Measurements from ENCODE around the gene PTPN6.

The PTPN6 gene

GRCh38 chr12:6923003-6923732 lies 28.0 kb upstream of the PTPN6 start:
- DNase-seq: no peak

GRCh38 chr12:6923851-6924250 lies 27.3 kb upstream of the PTPN6 start:
- no peak for DNase-seq

- DNase-seq: no peak
Observed at GRCh38 chr12:6925239-6925539, 26.0 kb upstream of the PTPN6 start.

GRCh38 chr12:6925540-6926279 lies 25.4 kb upstream of the PTPN6 start:
- no peak for DNase-seq

- no peak for DNase-seq
Observed at GRCh38 chr12:6927379-6928021, 23.7 kb upstream of the PTPN6 start, which contains the start of gene ATN1. TSS of gene ATN1 (plus strand) at chr12:6927959. CDS start at chr12:6934002, 6,043 bp downstream.

GRCh38 chr12:6928022-6928702 lies 23.0 kb upstream of the PTPN6 start:
- DNase-seq: no peak

- no peak for DNase-seq
Observed at GRCh38 chr12:6928703-6929407, 22.3 kb upstream of the PTPN6 start.

- no peak for DNase-seq
Observed at GRCh38 chr12:6929466-6930452, 21.4 kb upstream of the PTPN6 start.

GRCh38 chr12:6932766-6933165 lies 18.4 kb upstream of the PTPN6 start:
- DNase-seq: no peak

GRCh38 chr12:6934110-6934509 lies 17.0 kb upstream of the PTPN6 start:
- DNase-seq: no peak

GRCh38 chr12:6935371-6936193 lies 15.6 kb upstream of the PTPN6 start:
- no peak for DNase-seq

GRCh38 chr12:6936194-6936635 lies 14.9 kb upstream of the PTPN6 start:
- no peak for DNase-seq

GRCh38 chr12:6936636-6937480 lies 14.3 kb upstream of the PTPN6 start:
- DNase-seq: no peak

- DNase-seq: peak; percentile 79 to 83
Observed at GRCh38 chr12:6937481-6938352, 13.4 kb upstream of the PTPN6 start.

GRCh38 chr12:6938353-6939190 lies 12.6 kb upstream of the PTPN6 start:
- no peak for DNase-seq

- no peak for DNase-seq
Observed at GRCh38 chr12:6939191-6939540, 12.0 kb upstream of the PTPN6 start.

GRCh38 chr12:6941267-6941666 lies 9.9 kb upstream of the PTPN6 start:
- DNase-seq: no peak

GRCh38 chr12:6941782-6942181 lies 9.4 kb upstream of the PTPN6 start:
- no peak for DNase-seq

Data from Kasumi-1 (cell line).